HEK293 (cell line): ENCODE results near the gene SMAGP.

Experiments used
- CTCF ChIA-PET: fragments of 350-600 bp; formaldehyde crosslinking; extraction: SDS; loops from one replicate; lab custom pipeline; 2021; ENCODE audit warnings: antibody characterized with exemption; lab: Yijun Ruan, JAX
- POLR2A ChIA-PET: fragments of 300-600 bp; formaldehyde crosslinking; extraction: SDS; loops from one replicate; lab custom pipeline; 2020; ENCODE audit warnings: antibody characterized with exemption, inconsistent platforms; lab: Yijun Ruan, JAX
- H3K27ac ChIP-seq: fragments of 200-500 bp; sonication (Bioruptor generic); 2 replicates; pipeline ENCODE4 v1.5.1; 2014; ENCODE audit warnings: low read depth, low read length, control low read depth, inconsistent platforms; ENCODE audit errors: extremely low read depth
- H3K36me3 ChIP-seq, 2 experiments: fragments of 200-500 bp in 1 of 2; sonication (Bioruptor generic) in 1 of 2; 1 replicate in 1 of 2; 2 replicates in 1 of 2; pipeline ENCODE4 v1.5.1; 2014 to 2017; ENCODE audit warnings: inconsistent platforms in 2 of 2, low read length in 2 of 2; ENCODE audit not compliant: control insufficient read depth in 2 of 2, insufficient read depth in 1 of 2
- H3K4me1 ChIP-seq: fragments of 200-500 bp; sonication (Bioruptor generic); 2 replicates; pipeline ENCODE4 v1.5.1; 2014; ENCODE audit warnings: mild to moderate bottlenecking, low read length, inconsistent platforms; ENCODE audit not compliant: control insufficient read depth, insufficient read depth
- H3K4me3 ChIP-seq: 2 replicates; pipeline ENCODE4 v1.5.1; 2011; ENCODE audit warnings: low read depth, mild to moderate bottlenecking, control low read depth, low read length, moderate library complexity
- H3K9me3 ChIP-seq: fragments of 200-500 bp; sonication (Bioruptor generic); 2 replicates; pipeline ENCODE4 v1.5.1; 2014; ENCODE audit warnings: low read depth, low read length, inconsistent platforms; ENCODE audit not compliant: control insufficient read depth, insufficient read depth
- AEBP2 ChIP-seq: fragments of 450-650 bp; formaldehyde crosslinking; IDR thresholded peaks from 2 replicates; pipeline ENCODE4 v1.5.1; 2016; ENCODE audit warnings: missing biosample characterization, missing genetic modification characterization, borderline replicate concordance
- CTCF ChIP-seq: fragments of 450-650 bp; formaldehyde crosslinking; IDR thresholded peaks from 2 replicates; pipeline ENCODE4 v1.5.1; 2016; ENCODE audit warnings: missing biosample characterization, missing genetic modification characterization
- KLF9 ChIP-seq: fragments of 450-650 bp; formaldehyde crosslinking; IDR thresholded peaks from 2 replicates; pipeline ENCODE4 v1.5.1; 2016; ENCODE audit warnings: missing biosample characterization, missing genetic modification characterization, low read depth
- OSR2 ChIP-seq: fragments of 450-650 bp; formaldehyde crosslinking; IDR thresholded peaks from 2 replicates; pipeline ENCODE4 v1.5.1; 2016; ENCODE audit warnings: missing biosample characterization, missing genetic modification characterization
- OVOL3 ChIP-seq: fragments of 450-650 bp; formaldehyde crosslinking; IDR thresholded peaks from 2 replicates; pipeline ENCODE4 v1.5.1; 2016; ENCODE audit warnings: missing biosample characterization, missing genetic modification characterization
- PATZ1 ChIP-seq: fragments of 450-650 bp; formaldehyde crosslinking; IDR thresholded peaks from 2 replicates; pipeline ENCODE4 v1.5.1; 2016; ENCODE audit warnings: missing biosample characterization, missing genetic modification characterization
- YY1 ChIP-seq: fragments of 450-650 bp; formaldehyde crosslinking; IDR thresholded peaks from 2 replicates; pipeline ENCODE4 v1.5.1; 2018; ENCODE audit warnings: missing biosample characterization, missing genetic modification characterization
- ZBTB44 ChIP-seq: fragments of 450-650 bp; IDR thresholded peaks from 2 replicates; pipeline ENCODE4 v1.5.1; 2018; ENCODE audit warnings: missing biosample characterization, mild to moderate bottlenecking, missing genetic modification characterization
- ZFP41 ChIP-seq: fragments of 450-650 bp; formaldehyde crosslinking; IDR thresholded peaks from 2 replicates; pipeline ENCODE4 v1.5.1; 2016; ENCODE audit warnings: missing biosample characterization, missing genetic modification characterization, borderline replicate concordance
- ZFP69B ChIP-seq: fragments of 450-650 bp; formaldehyde crosslinking; IDR thresholded peaks from 2 replicates; pipeline ENCODE4 v1.5.1; 2016; ENCODE audit warnings: missing biosample characterization, missing genetic modification characterization
- ZNF132 ChIP-seq: fragments of 450-650 bp; formaldehyde crosslinking; IDR thresholded peaks from 2 replicates; pipeline ENCODE4 v1.5.1; 2017; ENCODE audit warnings: missing biosample characterization, missing genetic modification characterization, borderline replicate concordance
- ZNF202 ChIP-seq: fragments of 450-650 bp; formaldehyde crosslinking; IDR thresholded peaks from 2 replicates; pipeline ENCODE4 v1.5.1; 2016; ENCODE audit warnings: missing biosample characterization, missing genetic modification characterization, borderline replicate concordance
- ZNF311 ChIP-seq: fragments of 450-650 bp; formaldehyde crosslinking; IDR thresholded peaks from 2 replicates; pipeline ENCODE4 v1.5.1; 2017; ENCODE audit warnings: missing biosample characterization, missing genetic modification characterization, borderline replicate concordance
- ZNF37A ChIP-seq: fragments of 450-650 bp; IDR thresholded peaks from 2 replicates; pipeline ENCODE4 v1.5.1; 2018; ENCODE audit warnings: missing biosample characterization, missing genetic modification characterization
- ZNF624 ChIP-seq: fragments of 450-650 bp; formaldehyde crosslinking; IDR thresholded peaks from 2 replicates; pipeline ENCODE4 v1.5.1; 2017; ENCODE audit warnings: missing biosample characterization, missing genetic modification characterization
- ZNF626 ChIP-seq: fragments of 450-650 bp; sonication (Bioruptor Pico); formaldehyde crosslinking; IDR thresholded peaks from 2 replicates; pipeline ENCODE4 v1.5.1; 2018; ENCODE audit warnings: missing biosample characterization, missing genetic modification characterization, inconsistent platforms
- ZNF629 ChIP-seq: fragments of 450-650 bp; formaldehyde crosslinking; IDR thresholded peaks from 2 replicates; pipeline ENCODE4 v1.5.1; 2017; ENCODE audit warnings: missing biosample characterization, missing genetic modification characterization
- ZNF660 ChIP-seq: fragments of 450-650 bp; IDR thresholded peaks from 2 replicates; pipeline ENCODE4 v1.5.1; 2018; ENCODE audit warnings: missing biosample characterization, mild to moderate bottlenecking, missing genetic modification characterization
- ZNF701 ChIP-seq: fragments of 450-650 bp; formaldehyde crosslinking; IDR thresholded peaks from 2 replicates; pipeline ENCODE4 v1.5.1; 2016; ENCODE audit warnings: missing biosample characterization, missing genetic modification characterization
- ZNF777 ChIP-seq: fragments of 450-650 bp; formaldehyde crosslinking; IDR thresholded peaks from 2 replicates; pipeline ENCODE4 v1.5.1; 2017; ENCODE audit warnings: missing biosample characterization, missing genetic modification characterization, borderline replicate concordance
- ZSCAN30 ChIP-seq: fragments of 450-650 bp; IDR thresholded peaks from 2 replicates; pipeline ENCODE4 v1.5.1; 2018; ENCODE audit warnings: missing biosample characterization, mild to moderate bottlenecking, missing genetic modification characterization, moderate library complexity

The SMAGP gene

GRCh38 chr12:51200156-51200555 lies 70.1 kb downstream of the SMAGP start:
- ChIA-PET POLR2A (interaction anchor here (0.6 kb wide), 1 partner anchor 18 kb away, joined by 3 read pairs; the partner anchor contains the start of gene POU6F1), CTCF (interaction anchor here (1.1 kb wide), 1 partner anchor 16 kb away, joined by 4 read pairs; no protein-coding TSS in a partner anchor)
- Histone ChIP-seq H3K4me3 (no peak overlapping the region), H3K27ac (no peak overlapping the region), H3K4me1 (no peaks in the 10 kb centered on the region), H3K9me3 (no peaks in the 10 kb centered on the region), H3K36me3 (peaks cover 0 to 4% of the 10 kb centered on the region in 2 experiments; a peak in 2 of 3 replicates)
- TF ChIP-seq ZFP41 (no peak), ZNF701 (no peak), ZNF629 (tag by site-specific recombination) (no peak), ZSCAN30 (tag by site-specific recombination) (no peak), ZFP69B (tag by site-specific recombination) (no peak)

- TF ChIP-seq AEBP2 (tag by site-specific recombination) (no peak), PATZ1 (tag by site-specific recombination) (no peak), ZNF660 (tag by site-specific recombination) (no peak)
- TF ChIP-seq, all 188 proteins: peak for 0
- ChIA-PET POLR2A (no interaction called here), CTCF (interaction anchor here (1.1 kb wide), 1 partner anchor 15 kb away, joined by 4 read pairs; no protein-coding TSS in a partner anchor)
- no peak overlapping the region for H3K27ac ChIP-seq
- no peak overlapping the region for H3K4me3 ChIP-seq
- H3K4me1 ChIP-seq: no peaks in the 10 kb centered on the region
- H3K36me3 ChIP-seq: peaks cover 0 to 4% of the 10 kb centered on the region in 2 experiments; a peak in 2 of 3 replicates
- H3K9me3 ChIP-seq: no peaks in the 10 kb centered on the region
Measured at GRCh38 chr12:51199366-51199945, 70.8 kb downstream of the SMAGP start.

GRCh38 chr12:51198568-51199365 lies 71.4 kb downstream of the SMAGP start:
- TF ChIP-seq OSR2 (tag by site-specific recombination) (no peak), ZNF37A (tag by site-specific recombination) (no peak), ZNF132 (no peak), ZNF777 (tag by site-specific recombination) (no peak), OVOL3 (tag by site-specific recombination) (no peak), ZNF311 (tag by site-specific recombination) (no peak), ZNF624 (tag by site-specific recombination) (no peak), CTCF (tag by site-specific recombination) (no peak), YY1 (tag by site-specific recombination) (no peak), ZNF202 (tag by site-specific recombination) (no peak), ZBTB44 (tag by site-specific recombination) (no peak), KLF9 (tag by site-specific recombination) (no peak), ZNF626 (tag by site-specific recombination) (no peak)
- no peak overlapping the region for H3K27ac ChIP-seq
- CTCF ChIA-PET: no interaction called here
- no peaks in the 10 kb centered on the region for H3K9me3 ChIP-seq
- H3K4me3 ChIP-seq: no peak overlapping the region
- H3K4me1 ChIP-seq: no peaks in the 10 kb centered on the region
- POLR2A ChIA-PET: no interaction called here
- peaks cover 0 to 4% of the 10 kb centered on the region in 2 experiments; a peak in 2 of 3 replicates for H3K36me3 ChIP-seq
